HFFc6 (cell line): Measurements from ENCODE around the gene SNX6. TPM values are rescaled to one million over a fixed set of nuclear protein-coding genes. Genes with fewer than 3 reads are reported as not detected.

Source experiments
- DNase-seq: peaks from one replicate; pipeline ENCODE4 v3.0.0-alpha.2; 2018
- H3K27ac Mint-ChIP-seq: 2 replicates; pipeline ENCODE4 v1.8.0; 2020; ENCODE audit warnings: mild to moderate bottlenecking, mixed read lengths
- H3K27me3 Mint-ChIP-seq: 2 replicates; pipeline ENCODE4 v1.8.0; 2021; ENCODE audit warnings: mild to moderate bottlenecking, moderate library complexity, mixed read lengths; ENCODE audit not compliant: insufficient read depth
- H3K36me3 Mint-ChIP-seq: 2 replicates; pipeline ENCODE4 v1.8.0; 2021; ENCODE audit warnings: low read depth, mixed read lengths
- H3K4me1 Mint-ChIP-seq: 2 replicates; pipeline ENCODE4 v1.8.0; 2020; ENCODE audit warnings: low read depth, mixed read lengths
- H3K4me3 Mint-ChIP-seq: 2 replicates; pipeline ENCODE4 v1.8.0; 2020; ENCODE audit warnings: mild to moderate bottlenecking, moderate library complexity, mixed read lengths
- H3K9me3 Mint-ChIP-seq: 2 replicates; pipeline ENCODE4 v1.8.0; 2020; ENCODE audit warnings: mild to moderate bottlenecking, mixed read lengths
- total RNA-seq, 6 experiments: library from RNA; stranded (reverse); fragmentation: NEBNext Ultra II Directional; extraction: Animal tissue kit (Norgen Biotek cat#: 25700); gene quantifications; 2 replicates in 1 of 6; 3 replicates in 5 of 6; pipeline ENCODE4 v1.2.3, GENCODE V29; 2021
- TF ChIP-seq, protein P1 (sequence below): fragments of 200-600 bp; sonication (generic); IDR thresholded peaks from 2 replicates; pipeline ENCODE4 v1.5.0; 2021; ENCODE audit warnings: antibody characterized with exemption, mild to moderate bottlenecking

The SNX6 gene
- total RNA-seq, 6 experiments from 2014 or later: 117 to 138 (median 130) TPM

DNA sequence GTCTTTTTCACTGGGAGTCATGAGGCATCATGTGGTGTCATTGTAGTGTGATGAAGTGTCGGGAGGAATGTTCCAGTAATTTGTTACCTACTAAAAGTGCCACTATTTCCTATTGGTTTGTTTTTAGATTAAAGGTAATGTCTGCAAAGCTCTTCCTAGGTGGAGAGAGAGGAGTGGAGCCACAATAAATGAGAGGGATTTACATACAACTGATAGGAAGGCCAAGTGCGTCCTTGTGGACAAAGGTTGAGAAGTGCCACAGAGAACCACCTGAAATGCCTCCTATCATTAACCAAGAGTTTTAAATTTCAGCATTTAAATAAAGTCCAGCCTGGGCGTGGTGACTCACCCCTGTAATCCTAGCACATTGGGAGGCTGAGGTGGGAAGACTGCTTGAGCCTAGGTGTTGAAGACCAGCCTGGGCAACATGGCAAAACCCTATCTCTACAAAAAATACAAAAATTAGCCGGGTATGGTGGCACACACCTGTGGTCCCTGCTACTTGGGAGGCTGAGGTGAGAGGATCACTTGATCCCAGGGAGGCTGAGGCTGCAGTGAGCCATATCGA is 2.5 kb upstream of the SNX6 start:
- Mint-ChIP-seq H3K27ac (no peak overlapping the region), H3K27me3 (no peaks in the 10 kb centered on the region; the same call in 1 of the 2 replicates), H3K36me3 (peaks cover 48% of the 10 kb centered on the region), H3K4me3 (no peak overlapping the region), H3K4me1 (peaks cover 14% of the 10 kb centered on the region), H3K9me3 (peaks cover 5% of the 10 kb centered on the region; the same call in 1 of the 2 replicates)
- DNase-seq: no peak
- TF ChIP-seq, protein P1, sequence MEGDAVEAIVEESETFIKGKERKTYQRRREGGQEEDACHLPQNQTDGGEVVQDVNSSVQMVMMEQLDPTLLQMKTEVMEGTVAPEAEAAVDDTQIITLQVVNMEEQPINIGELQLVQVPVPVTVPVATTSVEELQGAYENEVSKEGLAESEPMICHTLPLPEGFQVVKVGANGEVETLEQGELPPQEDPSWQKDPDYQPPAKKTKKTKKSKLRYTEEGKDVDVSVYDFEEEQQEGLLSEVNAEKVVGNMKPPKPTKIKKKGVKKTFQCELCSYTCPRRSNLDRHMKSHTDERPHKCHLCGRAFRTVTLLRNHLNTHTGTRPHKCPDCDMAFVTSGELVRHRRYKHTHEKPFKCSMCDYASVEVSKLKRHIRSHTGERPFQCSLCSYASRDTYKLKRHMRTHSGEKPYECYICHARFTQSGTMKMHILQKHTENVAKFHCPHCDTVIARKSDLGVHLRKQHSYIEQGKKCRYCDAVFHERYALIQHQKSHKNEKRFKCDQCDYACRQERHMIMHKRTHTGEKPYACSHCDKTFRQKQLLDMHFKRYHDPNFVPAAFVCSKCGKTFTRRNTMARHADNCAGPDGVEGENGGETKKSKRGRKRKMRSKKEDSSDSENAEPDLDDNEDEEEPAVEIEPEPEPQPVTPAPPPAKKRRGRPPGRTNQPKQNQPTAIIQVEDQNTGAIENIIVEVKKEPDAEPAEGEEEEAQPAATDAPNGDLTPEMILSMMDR: no peak

DNA sequence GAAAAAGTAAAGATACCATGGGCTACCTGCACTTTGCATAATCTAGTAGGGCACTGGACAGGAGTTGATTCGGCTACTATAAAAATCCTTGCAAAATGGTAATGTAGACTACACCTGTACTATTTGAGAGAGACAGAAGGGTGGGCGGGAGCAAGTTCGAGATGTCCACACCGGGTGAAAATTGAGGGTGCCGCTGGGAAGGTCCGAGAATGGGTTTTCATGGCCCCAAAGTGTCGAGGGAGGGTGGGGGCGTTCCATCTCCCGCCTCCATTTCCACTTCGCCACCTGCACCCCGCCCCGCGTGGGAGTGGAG is 648 bp downstream of the SNX6 start:
- peaks cover 43% of the 10 kb centered on the region for H3K36me3 Mint-ChIP-seq
- peak overlapping the region; percentile 95 for H3K4me3 Mint-ChIP-seq
- no peaks in the 10 kb centered on the region; the same call in 1 of the 2 replicates for H3K27me3 Mint-ChIP-seq
- peaks cover 23% of the 10 kb centered on the region for H3K4me1 Mint-ChIP-seq
- peaks cover 5% of the 10 kb centered on the region; the same call in 1 of the 2 replicates for H3K9me3 Mint-ChIP-seq
- TF ChIP-seq, protein P1: no peak
- no peak for DNase-seq
- peak overlapping the region; percentile 90 for H3K27ac Mint-ChIP-seq

DNA sequence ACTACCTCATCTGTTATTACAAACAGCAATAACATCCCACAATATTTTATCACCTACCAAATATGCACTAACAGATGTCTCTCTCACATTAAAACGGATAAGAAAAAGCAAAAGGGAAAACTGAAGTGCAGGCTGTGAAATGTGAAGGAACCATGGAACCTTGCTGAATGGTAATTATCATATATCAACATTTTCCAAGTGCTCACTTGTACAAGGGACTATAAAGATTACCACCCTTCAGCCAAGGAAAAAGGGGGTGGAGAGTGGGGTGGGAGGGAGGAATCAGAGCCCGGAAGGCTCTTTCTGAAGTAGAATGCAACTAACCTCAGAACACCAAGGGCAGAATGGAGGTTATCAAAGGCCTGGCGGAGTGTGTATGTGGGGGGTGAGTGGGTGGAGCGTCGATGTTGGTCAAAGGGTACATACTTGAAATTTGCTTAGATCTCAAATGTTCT is 1.2 kb downstream of the SNX6 start:
- no peaks in the 10 kb centered on the region; the same call in 1 of the 2 replicates for H3K27me3 Mint-ChIP-seq
- peak overlapping the region; percentile 90 for H3K27ac Mint-ChIP-seq
- peaks cover 23% of the 10 kb centered on the region for H3K4me1 Mint-ChIP-seq
- TF ChIP-seq, protein P1: no peak
- no peak for DNase-seq
- peaks cover 37% of the 10 kb centered on the region for H3K36me3 Mint-ChIP-seq
- H3K4me3 Mint-ChIP-seq: peak overlapping the region; percentile 95
- peaks cover 5% of the 10 kb centered on the region; the same call in 1 of the 2 replicates for H3K9me3 Mint-ChIP-seq

DNA sequence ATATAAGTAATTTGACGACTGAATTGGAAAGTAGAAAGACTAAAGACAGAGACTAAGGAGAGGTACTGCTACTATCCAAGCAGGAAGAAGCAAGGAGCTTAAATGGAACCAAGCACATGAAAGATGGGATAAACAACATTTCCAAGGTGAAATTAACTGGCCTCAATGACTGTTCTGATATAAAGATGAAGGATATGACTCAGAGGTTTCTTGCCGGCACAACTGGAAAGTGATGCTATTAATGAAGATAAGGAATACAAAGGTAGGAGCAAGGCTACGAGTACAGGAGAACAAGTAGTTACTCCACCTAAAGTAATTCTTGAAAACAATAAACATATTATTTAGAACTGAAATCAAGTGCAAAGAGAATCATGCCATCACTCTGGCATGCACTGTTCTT is 6.4 kb downstream of the SNX6 start:
- Mint-ChIP-seq H3K9me3 (no peaks in the 10 kb centered on the region), H3K4me1 (peaks cover 57% of the 10 kb centered on the region), H3K4me3 (no peak overlapping the region), H3K27me3 (no peaks in the 10 kb centered on the region), H3K36me3 (peaks cover 43% of the 10 kb centered on the region), H3K27ac (peak overlapping the region; percentile 12; the same call in 1 of the 2 replicates)
- TF ChIP-seq, protein P1: no peak
- DNase-seq: no peak

DNA sequence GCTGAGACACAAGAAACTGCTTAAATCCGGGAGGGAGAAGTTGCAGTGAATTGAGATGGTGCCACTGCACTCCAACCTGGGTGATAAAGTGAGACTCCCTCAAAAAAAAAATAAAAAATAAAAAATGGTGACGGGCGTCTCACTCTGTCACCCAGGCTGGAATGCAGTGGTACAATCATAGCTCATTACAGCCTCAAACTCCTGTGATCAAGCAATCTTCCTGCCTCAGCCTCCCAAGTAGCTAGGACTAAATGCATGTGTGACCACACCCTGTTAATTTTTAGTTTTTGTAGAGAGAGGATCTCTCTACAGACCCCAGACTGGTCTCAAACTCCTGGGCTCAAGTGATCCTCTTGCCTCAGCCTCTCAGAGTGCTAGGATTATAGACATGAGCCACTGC is 9.1 kb downstream of the SNX6 start:
- Mint-ChIP-seq H3K36me3 (peaks cover 50% of the 10 kb centered on the region), H3K27ac (peak overlapping the region; percentile 3), H3K4me1 (peaks cover 57% of the 10 kb centered on the region), H3K4me3 (no peak overlapping the region), H3K9me3 (no peaks in the 10 kb centered on the region), H3K27me3 (no peaks in the 10 kb centered on the region)
- TF ChIP-seq, protein P1: no peak
- DNase-seq: no peak
